GM04503 (cell line): ENCODE data around the gene HEY2.
"Not testable (repeated sequence)": the region's sequence is repeated elsewhere in the genome, so short reads cannot be mapped to it uniquely, and the experiment has no call there.

Experiments
- DNase-seq: peaks from one replicate; pipeline ENCODE4 v3.0.0-alpha.2; 2012; ENCODE audit warnings: low read depth

The HEY2 gene

GRCh38 chr6:125773387-125774341, 24.2 kb downstream of the HEY2 start:
- no peak for DNase-seq

GRCh38 chr6:125776107-125776826, 26.8 kb downstream of the HEY2 start:
- DNase-seq: not testable (repeated sequence)

- peak; percentile 66 for DNase-seq
These were observed 30.6 kb downstream of the HEY2 start for GRCh38 chr6:125779924-125780539.

GRCh38 chr6:125780540-125781313, 31.3 kb downstream of the HEY2 start:
- DNase-seq: peak; percentile 35

GRCh38 chr6:125781314-125781868, 32.0 kb downstream of the HEY2 start:
- no peak for DNase-seq

- DNase-seq: no peak
These were observed 34.9 kb downstream of the HEY2 start for GRCh38 chr6:125784365-125784764.

GRCh38 chr6:125787791-125788190, 38.4 kb downstream of the HEY2 start:
- DNase-seq: no peak

- DNase-seq: no peak
These were observed 39.7 kb downstream of the HEY2 start for GRCh38 chr6:125789167-125789566.

GRCh38 chr6:125789576-125790357, 40.3 kb downstream of the HEY2 start:
- DNase-seq: no peak

- DNase-seq: no peak
These were observed 41.1 kb downstream of the HEY2 start, which contains the start of gene NCOA7 for GRCh38 chr6:125790358-125791150. NCOA7 (plus strand) TSS chr6:125790960; CDS start chr6:125815355, 24,395 bp downstream.

GRCh38 chr6:125791151-125791819, 41.9 kb downstream of the HEY2 start:
- DNase-seq: no peak

- DNase-seq: no peak
These were observed 42.4 kb downstream of the HEY2 start for GRCh38 chr6:125791820-125792165.

GRCh38 chr6:125792172-125792571, 42.7 kb downstream of the HEY2 start:
- no peak for DNase-seq

GRCh38 chr6:125792680-125793079, 43.2 kb downstream of the HEY2 start:
- no peak for DNase-seq

- DNase-seq: no peak
These were observed 43.8 kb downstream of the HEY2 start for GRCh38 chr6:125793280-125793679.

GRCh38 chr6:125793863-125794262, 44.4 kb downstream of the HEY2 start:
- DNase-seq: no peak

GRCh38 chr6:125794342-125795137, 45.1 kb downstream of the HEY2 start:
- DNase-seq: no peak

GRCh38 chr6:125795301-125795700, 45.9 kb downstream of the HEY2 start:
- DNase-seq: no peak
